H1 (cell line): Measurements from ENCODE around the gene ENAH. TPM values are rescaled to one million over a fixed set of nuclear protein-coding genes. Genes with fewer than 3 reads are reported as not detected.

Source experiments
- CTCF ChIA-PET: fragments of 300-600 bp; sonication (Branson Sonifier 250); formaldehyde crosslinking; loops from one replicate; lab custom pipeline; 2021; ENCODE audit not compliant: partially characterized antibody; lab: Charles Lee
- POLR2A ChIA-PET: fragments of 300-600 bp; sonication (Branson Sonifier 250); formaldehyde crosslinking; loops from one replicate; lab custom pipeline; 2021; ENCODE audit warnings: inconsistent platforms; ENCODE audit not compliant: partially characterized antibody; lab: Charles Lee
- DNase-seq, 2 experiments: peaks; one replicate each; pipeline versions ENCODE4 v3.0.0 to v3.0.0-alpha.2; 2010 to 2022; ENCODE audit warnings: low spot score in 2 of 2, low read depth in 1 of 2, mixed read lengths in 1 of 2
- FAIRE-seq: peaks from 2 replicates; lab custom pipeline; 2011; peaks lifted over from hg19 to GRCh38; lab: Jason Lieb, UNC
- H2AFZ ChIP-seq: 2 replicates; pipeline ENCODE4 v1.8.1; 2012; ENCODE audit warnings: low read length, inconsistent platforms
- H2AK5ac ChIP-seq: 2 replicates; pipeline ENCODE4 v1.6.1; 2013; ENCODE audit warnings: low read depth, low read length
- H2BK120ac ChIP-seq: replicated peaks from 2 replicates; pipeline ENCODE3; 2013; ENCODE audit warnings: low read depth, low read length, inconsistent platforms
- H2BK12ac ChIP-seq: 2 replicates; pipeline ENCODE4 v1.6.1; 2013; ENCODE audit warnings: low read depth, low read length
- H2BK15ac ChIP-seq: 2 replicates; pipeline ENCODE4 v1.6.1; 2013; ENCODE audit warnings: low read length
- H2BK20ac ChIP-seq: 2 replicates; pipeline ENCODE4 v1.6.1; 2013; ENCODE audit warnings: low read length
- H2BK5ac ChIP-seq: 2 replicates; pipeline ENCODE4 v1.6.1; 2013; ENCODE audit warnings: low read depth, low read length
- H3K14ac ChIP-seq: 2 replicates; pipeline ENCODE4 v1.6.1; 2013; ENCODE audit warnings: inconsistent platforms; ENCODE audit not compliant: insufficient read length
- H3K18ac ChIP-seq: 2 replicates; pipeline ENCODE4 v1.6.1; 2013; ENCODE audit warnings: low read length; ENCODE audit errors: extremely low read depth
- H3K23ac ChIP-seq: 2 replicates; pipeline ENCODE4 v1.6.1; 2013; ENCODE audit warnings: inconsistent platforms; ENCODE audit not compliant: insufficient read length
- H3K23me2 ChIP-seq: 2 replicates; pipeline ENCODE4 v1.6.1; 2013; ENCODE audit warnings: low read depth, low read length
- H3K27ac ChIP-seq: 2 replicates; pipeline ENCODE4 v1.6.1; 2011; ENCODE audit warnings: low read depth, low read length, inconsistent platforms
- H3K27me3 ChIP-seq, 4 experiments: replicated peaks in 1 of 4; 1 replicate in 1 of 4; 2 replicates in 3 of 4; pipeline versions ENCODE4 v1.6.1 to v1.8.1; 2011 to 2013; ENCODE audit warnings: low read length in 3 of 4, mild to moderate bottlenecking in 3 of 4, inconsistent platforms in 2 of 4, mixed read lengths in 2 of 4, moderate library complexity in 1 of 4; ENCODE audit not compliant: control insufficient read depth in 3 of 4, insufficient read depth in 3 of 4; ENCODE audit errors: extremely low read depth in 1 of 4
- H3K36me3 ChIP-seq, 4 experiments: 2 replicates each; pipeline versions ENCODE4 v1.6.1 to v1.8.1; 2011 to 2013; ENCODE audit warnings: mild to moderate bottlenecking in 4 of 4, low read length in 3 of 4, moderate library complexity in 2 of 4, control low read depth in 1 of 4, inconsistent platforms in 1 of 4; ENCODE audit not compliant: insufficient read depth in 4 of 4, control insufficient read depth in 2 of 4
- H3K4ac ChIP-seq: replicated peaks from 2 replicates; pipeline ENCODE3; 2013; ENCODE audit warnings: low read length, low read depth, mixed read lengths, inconsistent platforms; ENCODE audit not compliant: insufficient read length
- H3K4me1 ChIP-seq, 4 experiments: replicated peaks in 1 of 4; 1 replicate in 1 of 4; 2 replicates in 3 of 4; pipeline versions ENCODE4 v1.6.1 to v1.8.1; 2011 to 2013; ENCODE audit warnings: low read length in 3 of 4, inconsistent platforms in 2 of 4, mixed read lengths in 1 of 4; ENCODE audit not compliant: insufficient read depth in 4 of 4, control insufficient read depth in 3 of 4
- H3K4me2 ChIP-seq, 2 experiments: 2 replicates each; pipeline versions ENCODE4 v1.6.1 to v1.8.1; 2011 to 2013; ENCODE audit warnings: low read depth in 2 of 2, low read length in 2 of 2, control low read depth in 1 of 2, inconsistent platforms in 1 of 2, mild to moderate bottlenecking in 1 of 2; ENCODE audit not compliant: insufficient read depth in 1 of 2
- H3K4me3 ChIP-seq, 4 experiments: fragments of 200-600, 300-600 bp in 1 of 4; sonication (generic), shearing (Covaris generic), sonication (Bioruptor Twin) in 1 of 4; 2 replicates each; pipeline versions ENCODE4 v1.5.1 to v1.8.1; 2011 to 2016; ENCODE audit warnings: low read length in 4 of 4, low read depth in 3 of 4, control low read depth in 2 of 4, inconsistent platforms in 2 of 4, mild to moderate bottlenecking in 2 of 4, mixed read lengths in 1 of 4, moderate library complexity in 1 of 4; ENCODE audit not compliant: insufficient read depth in 2 of 4; ENCODE audit errors: extremely low read depth in 1 of 4
- H3K56ac ChIP-seq: replicated peaks from 2 replicates; pipeline ENCODE3; 2013; ENCODE audit warnings: low read depth, mild to moderate bottlenecking, mixed read lengths, low read length, inconsistent platforms; ENCODE audit not compliant: insufficient read length
- H3K79me1 ChIP-seq: 2 replicates; pipeline ENCODE4 v1.6.1; 2013; ENCODE audit warnings: low read depth, low read length, control low read depth
- H3K79me2 ChIP-seq, 2 experiments: 2 replicates each; pipeline versions ENCODE4 v1.6.1 to v1.8.1; 2012 to 2013; ENCODE audit warnings: low read length in 2 of 2, mild to moderate bottlenecking in 2 of 2, inconsistent platforms in 1 of 2; ENCODE audit not compliant: insufficient read depth in 2 of 2, control insufficient read depth in 1 of 2
- H3K9ac ChIP-seq, 4 experiments: replicated peaks in 1 of 4; 1 replicate in 1 of 4; 2 replicates in 3 of 4; pipeline versions ENCODE4 v1.6.1 to v1.8.1; 2011 to 2013; ENCODE audit warnings: low read depth in 3 of 4, low read length in 3 of 4, control low read depth in 2 of 4, mild to moderate bottlenecking in 2 of 4, moderate library complexity in 2 of 4, inconsistent platforms in 1 of 4; ENCODE audit errors: extremely low read depth in 1 of 4
- H3K9me3 ChIP-seq, 2 experiments: 2 replicates each; pipeline versions ENCODE4 v1.6.1 to v1.8.1; 2012 to 2013; ENCODE audit warnings: mild to moderate bottlenecking in 2 of 2, moderate library complexity in 2 of 2, control low read depth in 1 of 2, inconsistent platforms in 1 of 2, low read depth in 1 of 2, low read length in 1 of 2, mixed read lengths in 1 of 2; ENCODE audit not compliant: insufficient read depth in 2 of 2
- H4K20me1 ChIP-seq, 2 experiments: replicated peaks in 1 of 2; 2 replicates each; pipeline versions ENCODE3 to v1.8.1; 2011 to 2013; ENCODE audit warnings: inconsistent platforms in 2 of 2, low read length in 2 of 2, mild to moderate bottlenecking in 1 of 2; ENCODE audit not compliant: insufficient read depth in 2 of 2, control insufficient read depth in 1 of 2
- H4K5ac ChIP-seq: 2 replicates; pipeline ENCODE4 v1.6.1; 2013; ENCODE audit warnings: low read length, low read depth, mixed read lengths, inconsistent platforms; ENCODE audit not compliant: insufficient read length
- H4K8ac ChIP-seq: 2 replicates; pipeline ENCODE4 v1.8.0; 2013; ENCODE audit warnings: mild to moderate bottlenecking, moderate library complexity, low read length, inconsistent platforms; ENCODE audit not compliant: insufficient read depth; ENCODE audit errors: extremely low read depth
- H4K91ac ChIP-seq: replicated peaks from 2 replicates; pipeline ENCODE3; 2013; ENCODE audit warnings: low read length, mixed read lengths, inconsistent platforms; ENCODE audit not compliant: insufficient read length
- BRCA1 ChIP-seq: IDR thresholded peaks from 2 replicates; pipeline ENCODE4 v1.6.1; 2012; ENCODE audit warnings: low read depth, low read length, improper control_type of control experiment
- CHD2 ChIP-seq: IDR thresholded peaks from 2 replicates; pipeline ENCODE4 v1.6.1; 2012; ENCODE audit warnings: low read length, improper control_type of control experiment
- FOSL1 ChIP-seq: IDR thresholded peaks from 2 replicates; pipeline ENCODE4 v1.6.1; 2011; ENCODE audit warnings: mild to moderate bottlenecking, low read depth, low read length, moderate library complexity; ENCODE audit not compliant: insufficient read depth
- MAX ChIP-seq: IDR thresholded peaks from 2 replicates; pipeline ENCODE4 v1.6.1; 2012; ENCODE audit warnings: inconsistent platforms
- POU5F1 ChIP-seq: IDR thresholded peaks from 2 replicates; pipeline ENCODE4 v1.6.1; 2011; ENCODE audit warnings: low read depth, mild to moderate bottlenecking, low read length, moderate library complexity
- SP1 ChIP-seq: IDR thresholded peaks from 2 replicates; pipeline ENCODE4 v1.6.1; 2011; ENCODE audit warnings: low read depth, low read length
- TAF1 ChIP-seq: IDR thresholded peaks from 2 replicates; pipeline ENCODE4 v1.6.1; 2011; ENCODE audit warnings: mild to moderate bottlenecking, low read depth, low read length
- TAF7 ChIP-seq: optimal IDR thresholded peaks from 2 replicates; pipeline ENCODE3; 2011; ENCODE audit warnings: low read depth, mild to moderate bottlenecking, inconsistent platforms, low read length, moderate library complexity, borderline replicate concordance
- WGBS, 2 experiments: shearing (Covaris generic) in 1 of 2; methylation state at CpG; one replicate each; pipeline versions ENCODE4 v1.1.6 to v1.1.7; 2013 to 2015; ENCODE audit warnings: low lambda C conversion rate in 2 of 2, mixed read lengths in 2 of 2, inconsistent platforms in 1 of 2, low coverage in 1 of 2, missing lambda C conversion rate in 1 of 2; ENCODE audit not compliant: insufficient replicate concordance in 2 of 2, insufficient coverage in 1 of 2, insufficient read length in 1 of 2; ENCODE audit errors: extremely low coverage in 1 of 2, missing lambda C conversion rate in 1 of 2; 5-methylcytosine and 5-hydroxymethylcytosine counted together
- polyA plus RNA-seq, 7 experiments: library from polyadenylated mRNA; depleted of rRNA in 3 of 7; stranded (reverse) in 5 of 7; unstranded in 2 of 7; fragments of >200 nt in 5 of 7; fragments of 200-250 nt in 2 of 7; gene quantifications; 1 replicate in 5 of 7; 2 replicates in 1 of 7; 4 replicates in 1 of 7; pipeline versions ENCODE4 v1.2.1 to v1.2.3, GENCODE V29; 2011 to 2013; ENCODE audit warnings: missing spikeins in 2 of 7, mixed read lengths in 2 of 7
- total RNA-seq: library from RNA; stranded (reverse); fragmentation: NEBNext Ultra II Directional; extraction: Animal tissue kit (Norgen Biotek cat#: 25700); gene quantifications from 2 replicates; pipeline ENCODE4 v1.2.1, GENCODE V29; 2021

Gene ENAH
- total and polyA plus RNA-seq, 2 of the 8 experiments (the other 6 are each of a cell fraction or from before 2014, with no cell fraction given): 39.1 to 335 TPM

GRCh38 chr1:225678545-225678944 is 25.6 kb upstream of the ENAH start:
- TF ChIP-seq POU5F1: no peak
- no peak for TF ChIP-seq SP1
- TF ChIP-seq MAX: no peak
- no peak for TF ChIP-seq CHD2
- TF ChIP-seq TAF7: no peak
- no peak for TF ChIP-seq TAF1
- no peak for TF ChIP-seq FOSL1
- TF ChIP-seq BRCA1: no peak
- TF ChIP-seq, all 59 proteins: peak for 0
- Histone ChIP-seq H3K23ac (no peak overlapping the region), H3K79me2 (no peaks in the 10 kb centered on the region), H3K4me1 (peaks cover 0 to 7% (median under 1%) of the 10 kb centered on the region in 4 experiments; a peak in 2 of 7 replicates), H3K4me3 (no peak overlapping the region), H3K14ac (no peak overlapping the region), H4K8ac (no peak overlapping the region), H3K18ac (no peak overlapping the region), H3K4me2 (no peak overlapping the region; a peak in 1 of 4 replicates), H3K23me2 (no peaks in the 10 kb centered on the region; the same call in 1 of the 2 replicates), H3K27me3 (peaks cover 0 to 5% (median 1%) of the 10 kb centered on the region in 4 experiments; a peak in 3 of 7 replicates), H4K5ac (no peak overlapping the region), H3K9me3 (no peaks in the 10 kb centered on the region), H3K36me3 (no peaks in the 10 kb centered on the region), H3K56ac (no peak overlapping the region), H2BK15ac (no peak overlapping the region), H4K91ac (no peak overlapping the region), H2BK12ac (no peak overlapping the region), H3K79me1 (no peaks in the 10 kb centered on the region), H3K27ac (no peak overlapping the region), H3K9ac (no peak overlapping the region), H2AFZ (no peak overlapping the region), H2BK20ac (no peak overlapping the region), H2AK5ac (no peak overlapping the region), H2BK120ac (no peak overlapping the region), H2BK5ac (no peak overlapping the region), H4K20me1 (no peaks in the 10 kb centered on the region), H3K4ac (no peak overlapping the region)
- ChIA-PET POLR2A (interaction anchor here (1.3 kb wide), 2 partner anchors 12 to 25 kb away, joined by 3 to 5 read pairs; partner anchors contain the start of gene ENAH), CTCF (interaction anchor here (0.7 to 1.3 kb wide), 4 partner anchors 13 to 200 kb away, joined by 3 to 8 read pairs (median 6); no protein-coding TSS in a partner anchor)
- no peak for FAIRE-seq
- no peak for DNase-seq
- WGBS, 2 experiments: 82% methylated on average over 2 of the region's 2 CpGs; no CpG with 5 or more reads in 1 of the 2 experiments
